Mammary epithelial cell (primary cell): Measurements from ENCODE around the gene FEZ2.

Experiments
- CTCF ChIP-seq, 2 donors: IDR thresholded peaks in 1 of 2; conservative IDR thresholded peaks in 1 of 2; 2 replicates each; pipeline ENCODE4 v1.5.1; 2011 to 2012; ENCODE audit warnings: inconsistent platforms in 2 of 2, low read length in 2 of 2, mild to moderate bottlenecking in 2 of 2, control low read depth in 1 of 2, low read depth in 1 of 2; ENCODE audit not compliant: insufficient read depth in 1 of 2; ENCODE audit errors: extremely low read depth in 1 of 2
- EZH2 ChIP-seq: IDR thresholded peaks from 2 replicates; pipeline ENCODE4 v1.6.1; 2012; ENCODE audit warnings: low read length, inconsistent platforms, borderline replicate concordance

GRCh38 chr2:36515538-36515937 lies 82.4 kb downstream of the FEZ2 start:
- TF ChIP-seq CTCF (conservative IDR thresholded peaks at IDR 0.05 in 1 of 2, IDR thresholded peaks at IDR 0.05 in 1 of 2; ENCODE audit: extremely low read depth in 1 of 2, insufficient read depth in 1 of 2, low read depth in 1 of 2, low read length in 2 of 2) (no peak), EZH2 (no peak)
